Stomach (tissue), 4 donors: ENCODE results near the gene URAD.

Experiments
- CTCF ChIP-seq, 7 experiments: fragments of 450-650 bp in 4 of 7; fragments of 200-600 bp in 3 of 7; sonication (generic) in 3 of 7; IDR thresholded peaks; one replicate each; pipeline ENCODE4 v1.5.1; 2016 to 2019; ENCODE audit warnings: antibody characterized with exemption in 7 of 7, control low read depth in 2 of 7, mild to moderate bottlenecking in 1 of 7
- EP300 ChIP-seq: sonication (generic); formaldehyde crosslinking; IDR thresholded peaks from one replicate; pipeline ENCODE4 v1.6.1; 2017; ENCODE audit warnings: antibody characterized with exemption
- POLR2A ChIP-seq, 4 donors: fragments of 450-650 bp; IDR thresholded peaks; one replicate each; pipeline ENCODE4 v1.6.1; 2016; ENCODE audit warnings: antibody characterized with exemption in 4 of 4, control low read depth in 2 of 4, mild to moderate bottlenecking in 1 of 4, moderate library complexity in 1 of 4
- POLR2AphosphoS5 ChIP-seq, 3 donors: sonication (generic); formaldehyde crosslinking; IDR thresholded peaks; one replicate each; pipeline ENCODE4 v1.6.1; 2016; ENCODE audit warnings: antibody characterized with exemption in 3 of 3

- no peak for TF ChIP-seq EP300
- no peak for TF ChIP-seq CTCF (IDR thresholded peaks at IDR 0.05)
- TF ChIP-seq POLR2A (IDR thresholded peaks at IDR 0.05): no peak
- TF ChIP-seq POLR2AphosphoS5 (IDR thresholded peaks at IDR 0.05): no peak
These were observed 12.0 kb downstream of the URAD start for GRCh38 chr13:27976362-27977091.
